CD4-positive, alpha-beta memory T cell (primary cell): ENCODE measurements around the gene CAND1. TPM values are rescaled to one million over a fixed set of nuclear protein-coding genes. Genes with fewer than 3 reads are reported as not detected.

ENCODE experiments used
- CTCF ChIA-PET: fragments of 350-600 bp; sonication (Branson Sonifier 250); formaldehyde crosslinking; loops from one replicate; lab custom pipeline; 2021; ENCODE audit warnings: inconsistent platforms; ENCODE audit not compliant: partially characterized antibody; lab: Charles Lee
- POLR2A ChIA-PET: fragments of 350-600 bp; sonication (Branson Sonifier 250); formaldehyde crosslinking; loops from one replicate; lab custom pipeline; 2021; ENCODE audit not compliant: partially characterized antibody; lab: Charles Lee
- DNase-seq, 5 donors: peaks; one replicate each; pipeline versions ENCODE4 v3.0.0 to v3.0.0-alpha.2; 2020 to 2022; ENCODE audit warnings: mixed read lengths in 1 of 5
- H3K27ac ChIP-seq: one replicate; pipeline ENCODE4 v1.7.0; 2013; ENCODE audit warnings: low read depth, low read length
- H3K27me3 ChIP-seq: 2 replicates; pipeline ENCODE4 v1.7.0; 2013; ENCODE audit warnings: mild to moderate bottlenecking, low read length, moderate library complexity; ENCODE audit not compliant: insufficient read depth
- H3K36me3 ChIP-seq: 2 replicates; pipeline ENCODE4 v1.7.0; 2013; ENCODE audit warnings: mild to moderate bottlenecking, low read length, moderate library complexity; ENCODE audit not compliant: insufficient read depth
- H3K4me1 ChIP-seq: 2 replicates; pipeline ENCODE4 v1.7.0; 2013; ENCODE audit warnings: mild to moderate bottlenecking, low read length, moderate library complexity; ENCODE audit not compliant: insufficient read depth
- H3K4me3 ChIP-seq, 2 donors: one replicate each; pipeline ENCODE4 v1.7.0; 2013; ENCODE audit warnings: low read length in 2 of 2, mild to moderate bottlenecking in 1 of 2
- H3K9me3 ChIP-seq, 2 donors: one replicate each; pipeline ENCODE4 v1.7.0; 2013; ENCODE audit warnings: low read length in 2 of 2, control low read depth in 1 of 2; ENCODE audit not compliant: control insufficient read depth in 1 of 2
- H3K27ac Mint-ChIP-seq, 7 donors: one replicate each; pipeline ENCODE4 v1.8.0; 2020 to 2021; ENCODE audit warnings: mixed read lengths in 7 of 7, mild to moderate bottlenecking in 6 of 7, inconsistent platforms in 3 of 7, moderate library complexity in 3 of 7
- H3K27me3 Mint-ChIP-seq, 2 donors: one replicate each; pipeline ENCODE4 v1.8.0; 2020 to 2021; ENCODE audit warnings: mixed read lengths in 2 of 2
- H3K36me3 Mint-ChIP-seq, 2 donors: one replicate each; pipeline ENCODE4 v1.8.0; 2020 to 2021; ENCODE audit warnings: mixed read lengths in 2 of 2, inconsistent platforms in 1 of 2, mild to moderate bottlenecking in 1 of 2
- H3K4me1 Mint-ChIP-seq, 4 donors: one replicate each; pipeline ENCODE4 v1.8.0; 2020 to 2021; ENCODE audit warnings: mixed read lengths in 4 of 4, mild to moderate bottlenecking in 1 of 4
- H3K4me3 Mint-ChIP-seq, 8 donors: one replicate each; pipeline ENCODE4 v1.8.0; 2020 to 2021; ENCODE audit warnings: mixed read lengths in 8 of 8, mild to moderate bottlenecking in 7 of 8, moderate library complexity in 6 of 8, inconsistent platforms in 3 of 8
- H3K9me3 Mint-ChIP-seq, 8 donors: one replicate each; pipeline ENCODE4 v1.8.0; 2020 to 2021; ENCODE audit warnings: mixed read lengths in 8 of 8, mild to moderate bottlenecking in 5 of 8, inconsistent platforms in 3 of 8, moderate library complexity in 1 of 8
- intact Hi-C: fragments of 100-400 bp; cut with micrococcal nuclease; formaldehyde crosslinking; loops from one replicate; pipeline ENCODE4 v1.15.1; 2023
- polyA plus RNA-seq, 2 donors: library from polyadenylated mRNA; unstranded; fragments of 300-500 nt; fragmentation: Illumina TruSeq; gene quantifications; one replicate each; pipeline ENCODE4 v1.2.3, GENCODE V29; 2021
- total RNA-seq, 2 experiments: library from RNA; stranded (reverse); gene quantifications; one replicate each; pipeline ENCODE4 v1.2.3, GENCODE V29; 2021

The CAND1 gene
- total and polyA plus RNA-seq, 4 experiments from 2014 or later, result 75.5 to 124 (median 101) TPM

DNA sequence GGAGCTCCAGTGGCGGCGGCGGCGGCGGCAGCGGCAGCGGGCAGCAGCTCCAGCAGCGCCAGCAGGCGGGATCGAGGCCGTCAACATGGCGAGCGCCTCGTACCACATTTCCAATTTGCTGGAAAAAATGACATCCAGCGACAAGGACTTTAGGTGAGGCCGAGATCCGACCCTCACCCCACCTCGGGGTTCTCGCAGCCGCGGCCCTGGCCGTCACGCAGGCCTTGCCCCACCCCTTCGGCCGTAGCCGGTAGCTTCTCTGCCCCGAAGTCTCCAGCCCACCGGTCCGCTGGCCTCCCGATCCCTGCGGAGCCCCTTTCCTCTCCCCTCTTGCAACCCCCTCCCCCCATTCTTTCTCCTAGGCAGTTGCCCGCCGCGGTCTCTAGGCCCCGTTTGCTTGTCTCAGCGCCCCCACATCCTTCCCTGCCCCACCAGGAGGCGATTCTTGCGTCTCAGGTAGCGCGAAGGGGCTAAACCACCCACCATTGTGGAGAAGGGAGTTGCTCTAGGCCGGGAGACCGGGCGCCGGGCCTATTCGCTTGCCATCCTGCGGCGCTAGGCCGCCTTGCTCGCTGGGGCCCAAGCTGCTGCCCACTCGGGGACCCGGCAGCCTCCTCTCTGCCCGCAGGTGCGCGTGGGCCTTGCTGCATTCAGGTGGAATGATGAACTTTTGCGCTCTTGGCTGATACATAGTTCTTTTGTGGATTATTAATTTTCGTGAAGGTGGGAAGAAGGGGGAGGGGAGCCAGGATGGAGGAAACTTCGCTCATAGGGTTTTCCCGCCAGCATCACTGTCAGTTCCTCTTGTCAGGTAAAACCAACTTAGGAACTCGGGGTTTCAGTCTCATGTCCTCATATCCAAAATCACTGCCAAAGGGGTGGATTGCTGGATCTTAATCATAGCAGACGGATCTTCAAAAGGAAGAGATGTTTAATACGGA, 745 bp downstream of the CAND1 start:
- Histone ChIP-seq H3K4me3 (peak overlapping the region; percentile 81 to 84), H3K27ac (peak overlapping the region; percentile 97), H3K27me3 (no peaks in the 10 kb centered on the region), H3K4me1 (peaks cover 53% of the 10 kb centered on the region), H3K36me3 (no peaks in the 10 kb centered on the region), H3K9me3 (no peaks in the 10 kb centered on the region)
- ChIA-PET CTCF (interaction anchor here (1.2 to 1.9 kb wide), 6 partner anchors 9 to 1539 kb away, joined by 3 to 6 read pairs (median 5); no protein-coding TSS in a partner anchor), POLR2A (interaction anchor here (0.6 to 2.2 kb wide), 30 partner anchors 10 to 1538 kb away, joined by 3 to 22 read pairs (median 4); partner anchors contain the start of genes DYRK2, IFNG-AS1, MDM2 and NUP107)
- DNase-seq, result peak; percentile 48 to 69 (median 52)
- Mint-ChIP-seq H3K4me3 (peak overlapping the region; percentile 92 to 99 (median 98)), H3K9me3 (no peaks in the 10 kb centered on the region), H3K36me3 (peaks cover 2 to 10% of the 10 kb centered on the region in 2 donors), H3K4me1 (peaks cover 35 to 61% (median 47%) of the 10 kb centered on the region in 4 donors), H3K27me3 (no peaks in the 10 kb centered on the region), H3K27ac (peak overlapping the region; percentile 95 to 100 (median 99))
- intact Hi-C loops, result loop anchor here (1.0 to 10.0 kb wide), 11 partner anchors 108 to 1969 kb away; partner anchors contain the start of genes CPM, CPSF6, LLPH and MDM1

DNA sequence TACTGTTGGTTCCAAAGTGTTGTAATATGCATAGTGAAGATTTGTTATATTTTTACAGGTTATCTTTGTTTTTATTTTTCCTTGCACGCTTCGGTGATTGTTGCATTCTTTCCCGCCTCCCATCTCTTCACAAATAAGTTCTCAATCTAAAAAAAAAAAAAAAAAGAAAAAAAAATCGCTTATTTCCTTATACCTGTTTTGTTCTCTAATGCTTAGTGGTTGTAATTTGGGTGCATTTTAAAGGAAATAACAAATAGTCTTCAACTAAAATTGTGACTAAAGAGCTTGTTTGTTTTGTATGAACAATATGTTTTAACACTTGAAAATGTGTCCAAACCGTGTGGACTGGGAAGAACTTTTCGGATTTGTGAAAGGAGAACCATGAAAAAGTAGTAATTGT, 1.5 kb downstream of the CAND1 start:
- H3K27me3 ChIP-seq, result no peaks in the 10 kb centered on the region
- CTCF ChIA-PET, result interaction anchor here (1.9 kb wide), 1 partner anchor 9 kb away, joined by 5 read pairs; no protein-coding TSS in a partner anchor
- peaks cover 61% of the 10 kb centered on the region for H3K4me1 ChIP-seq
- H3K27ac ChIP-seq, result peak overlapping the region; percentile 97
- H3K9me3 ChIP-seq, result no peaks in the 10 kb centered on the region
- intact Hi-C loops, result loop anchor here (1.0 to 10.0 kb wide), 2 partner anchors 364 to 381 kb away; no protein-coding TSS in a partner anchor
- POLR2A ChIA-PET, result interaction anchor here (0.6 to 1.3 kb wide), 2 partner anchors 31 to 719 kb away, joined by 3 to 4 read pairs; partner anchors contain the start of gene IFNG-AS1
- Mint-ChIP-seq H3K4me1 (peaks cover 41 to 68% (median 54%) of the 10 kb centered on the region in 4 donors), H3K27me3 (no peaks in the 10 kb centered on the region), H3K27ac (peak overlapping the region; percentile 95 to 100 (median 99)), H3K9me3 (no peaks in the 10 kb centered on the region), H3K36me3 (peaks cover 6 to 12% of the 10 kb centered on the region in 2 donors), H3K4me3 (peak overlapping the region; percentile 92 to 99 (median 98))
- H3K36me3 ChIP-seq, result no peaks in the 10 kb centered on the region
- DNase-seq, result no peak
- peak overlapping the region; percentile 81 to 84 for H3K4me3 ChIP-seq

DNA sequence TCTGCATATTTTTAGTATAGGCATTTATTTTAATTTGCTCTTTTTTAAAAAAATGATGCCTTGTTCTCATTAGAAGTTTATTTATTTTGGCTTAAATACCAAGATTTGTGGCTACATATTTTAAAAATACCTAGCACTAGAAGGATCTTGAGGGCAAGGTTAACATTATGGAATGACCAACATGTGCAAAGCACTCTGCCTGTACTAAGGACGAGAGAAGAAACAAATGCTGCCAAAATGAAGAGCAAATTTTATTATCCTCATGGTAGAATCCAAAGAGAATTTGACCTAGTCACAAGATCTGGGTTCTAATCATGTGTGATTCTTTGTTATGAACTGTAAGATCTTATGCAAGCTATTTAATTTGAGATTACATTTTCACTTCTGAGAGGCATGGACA, 2.8 kb downstream of the CAND1 start:
- CTCF ChIA-PET, result no interaction called here
- Mint-ChIP-seq H3K4me1 (peaks cover 54 to 81% (median 67%) of the 10 kb centered on the region in 4 donors), H3K27ac (peak overlapping the region in 2 of 7 donors; percentile 6 to 95), H3K4me3 (peak overlapping the region in 6 of 8 donors; percentile 5 to 63 (median 24)), H3K9me3 (no peaks in the 10 kb centered on the region), H3K36me3 (peaks cover 13 to 20% of the 10 kb centered on the region in 2 donors), H3K27me3 (no peaks in the 10 kb centered on the region)
- Histone ChIP-seq H3K4me1 (peaks cover 74% of the 10 kb centered on the region), H3K9me3 (no peaks in the 10 kb centered on the region), H3K36me3 (no peaks in the 10 kb centered on the region), H3K27me3 (no peaks in the 10 kb centered on the region), H3K4me3 (no peak overlapping the region), H3K27ac (no peak overlapping the region)
- DNase-seq, result no peak
- POLR2A ChIA-PET, result no interaction called here
- intact Hi-C loops, result loop anchor here (10.0 kb wide), 1 partner anchor 363 kb away; no protein-coding TSS in a partner anchor

DNA sequence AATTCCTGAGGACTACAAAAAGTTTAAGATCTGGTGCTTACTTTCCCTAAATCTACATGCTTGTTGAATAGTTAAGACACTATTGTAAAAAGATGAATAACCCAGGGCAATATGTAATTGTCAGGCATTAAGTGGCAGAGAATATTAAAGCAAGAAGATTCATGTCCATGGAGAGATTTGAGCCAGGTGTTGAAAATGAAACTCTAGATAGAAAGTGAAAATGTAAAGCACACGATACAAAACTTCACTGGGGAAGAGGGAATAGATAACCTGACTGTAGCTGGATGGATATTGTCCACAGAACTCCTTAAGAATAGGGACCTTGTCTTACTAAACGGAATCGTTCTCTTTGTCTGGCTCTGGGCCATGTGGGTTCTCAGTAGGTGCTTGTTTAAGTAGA, 5.0 kb downstream of the CAND1 start:
- H3K36me3 ChIP-seq, result no peaks in the 10 kb centered on the region
- no peaks in the 10 kb centered on the region for H3K9me3 ChIP-seq
- H3K4me1 ChIP-seq, result peaks cover 77% of the 10 kb centered on the region
- peaks cover 13 to 31% of the 10 kb centered on the region in 2 donors for H3K36me3 Mint-ChIP-seq
- H3K9me3 Mint-ChIP-seq, result no peaks in the 10 kb centered on the region
- ChIA-PET POLR2A (no interaction called here), CTCF (interaction anchor here (0.9 kb wide), 1 partner anchor 13 kb away, joined by 3 read pairs; no protein-coding TSS in a partner anchor)
- H3K4me1 Mint-ChIP-seq, result peaks cover 67 to 91% (median 78%) of the 10 kb centered on the region in 4 donors
- no peak overlapping the region for H3K4me3 ChIP-seq
- H3K27me3 ChIP-seq, result no peaks in the 10 kb centered on the region
- no peak for DNase-seq
- intact Hi-C loops, result loop anchor here (10.0 kb wide), 1 partner anchor 361 kb away; no protein-coding TSS in a partner anchor
- H3K4me3 Mint-ChIP-seq, result peak overlapping the region in 6 of 8 donors; percentile 32 to 68 (median 40)
- H3K27ac ChIP-seq, result peak overlapping the region; percentile 5
- peak overlapping the region in 5 of 7 donors; percentile 23 to 77 (median 44) for H3K27ac Mint-ChIP-seq
- H3K27me3 Mint-ChIP-seq, result no peaks in the 10 kb centered on the region

DNA sequence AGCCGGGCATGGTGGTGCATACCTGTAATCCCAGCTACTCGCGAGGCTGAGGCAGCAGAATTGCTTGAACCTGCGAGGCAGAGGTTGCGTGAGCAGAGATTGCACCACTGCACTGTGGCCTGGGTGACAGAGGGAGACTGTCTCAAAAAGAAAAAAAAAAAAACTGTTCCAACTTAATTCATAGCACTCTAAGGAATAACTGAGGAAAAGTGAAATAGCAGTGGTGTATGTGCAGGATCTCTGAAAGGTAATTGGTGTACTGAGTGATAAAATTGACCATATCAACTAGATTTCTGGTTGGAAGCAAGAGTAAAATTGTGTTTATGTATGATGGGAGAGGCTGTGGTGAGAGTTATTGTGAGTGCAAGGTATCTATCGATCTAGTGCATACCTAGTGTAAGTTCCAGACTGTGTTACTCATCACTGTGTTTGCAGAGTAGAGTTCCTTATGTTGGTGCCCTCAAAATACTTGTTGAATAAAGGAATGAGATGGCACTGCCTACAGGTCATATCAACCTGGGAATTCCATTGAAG, 6.3 kb downstream of the CAND1 start:
- no peaks in the 10 kb centered on the region for H3K27me3 Mint-ChIP-seq
- peaks cover 68 to 91% (median 78%) of the 10 kb centered on the region in 4 donors for H3K4me1 Mint-ChIP-seq
- intact Hi-C loops, result loop anchor here (10.0 kb wide), 1 partner anchor 359 kb away; no protein-coding TSS in a partner anchor
- H3K9me3 Mint-ChIP-seq, result no peaks in the 10 kb centered on the region
- Histone ChIP-seq H3K27ac (no peak overlapping the region), H3K9me3 (no peaks in the 10 kb centered on the region), H3K4me1 (peaks cover 87% of the 10 kb centered on the region), H3K36me3 (no peaks in the 10 kb centered on the region), H3K4me3 (no peak overlapping the region), H3K27me3 (no peaks in the 10 kb centered on the region)
- H3K4me3 Mint-ChIP-seq, result peak overlapping the region in 6 of 8 donors; percentile 1 to 62 (median 46)
- DNase-seq, result no peak
- peaks cover 13 to 26% of the 10 kb centered on the region in 2 donors for H3K36me3 Mint-ChIP-seq
- CTCF ChIA-PET, result no interaction called here
- H3K27ac Mint-ChIP-seq, result peak overlapping the region in 6 of 7 donors; percentile 2 to 81 (median 34)
- POLR2A ChIA-PET, result no interaction called here

DNA sequence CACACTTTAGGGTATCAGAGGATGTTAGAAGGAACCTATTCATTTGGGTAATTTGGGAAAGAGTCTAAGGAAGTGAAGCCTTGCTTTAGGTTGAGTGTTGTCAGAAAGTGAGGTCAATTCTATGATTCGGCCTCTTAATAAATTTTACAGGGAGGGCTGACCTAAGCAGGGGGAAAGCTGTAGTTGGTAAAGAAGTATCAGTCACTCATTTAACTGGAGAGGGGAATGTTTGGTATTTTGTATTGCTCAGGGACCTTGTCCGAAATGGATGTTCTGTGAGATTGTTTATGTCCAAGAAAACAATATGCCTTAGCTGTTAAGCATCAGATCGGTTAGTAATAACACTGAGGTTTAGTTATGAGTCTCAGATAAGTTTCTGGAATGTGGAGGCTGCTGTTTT, 7.3 kb downstream of the CAND1 start:
- DNase-seq, result no peak
- Mint-ChIP-seq H3K27me3 (no peaks in the 10 kb centered on the region), H3K9me3 (no peaks in the 10 kb centered on the region), H3K27ac (peak overlapping the region in 3 of 7 donors; percentile 7 to 48 (median 9)), H3K4me3 (peak overlapping the region in 4 of 8 donors; percentile 13 to 57 (median 36)), H3K36me3 (peaks cover 13 to 26% of the 10 kb centered on the region in 2 donors), H3K4me1 (peaks cover 66 to 89% (median 75%) of the 10 kb centered on the region in 4 donors)
- CTCF ChIA-PET, result interaction anchor here (0.5 kb wide), 1 partner anchor 80 kb away, joined by 4 read pairs; no protein-coding TSS in a partner anchor
- no peak overlapping the region for H3K27ac ChIP-seq
- no peaks in the 10 kb centered on the region for H3K36me3 ChIP-seq
- intact Hi-C loops, result loop anchor here (10.0 kb wide), 1 partner anchor 358 kb away; no protein-coding TSS in a partner anchor
- POLR2A ChIA-PET, result interaction anchor here (1.2 kb wide), 1 partner anchor 8 kb away, joined by 7 read pairs; the partner anchor contains the start of gene CAND1
- H3K4me3 ChIP-seq, result no peak overlapping the region
- H3K4me1 ChIP-seq, result peaks cover 80% of the 10 kb centered on the region
- H3K27me3 ChIP-seq, result no peaks in the 10 kb centered on the region
- no peaks in the 10 kb centered on the region for H3K9me3 ChIP-seq
